Activated naive CD4-positive, alpha-beta T cell treated with anti-CD3 and anti-CD28 coated beads, Interleukin-2, amount 10 ng/mL, durations not matched to agents 7 days and 5 days (primary cell): Measurements from ENCODE around the gene TRIP13.
"Not testable (repeated sequence)": the region's sequence is repeated elsewhere in the genome, so short reads cannot be mapped to it uniquely, and the experiment has no call there.

Experiments used
- CTCF ChIA-PET: fragments of 350-600 bp; sonication (Branson Sonifier 250); formaldehyde crosslinking; loops from one replicate; lab custom pipeline; 2021; ENCODE audit warnings: antibody characterized with exemption; lab: Charles Lee
- DNase-seq: peaks from one replicate; pipeline ENCODE4 v3.0.0-alpha.2; 2020
- H3K27ac Mint-ChIP-seq: one replicate; pipeline ENCODE4 v1.8.0; 2021; ENCODE audit warnings: mild to moderate bottlenecking, moderate library complexity, mixed read lengths
- H3K27me3 Mint-ChIP-seq: one replicate; pipeline ENCODE4 v1.8.0; 2021; ENCODE audit warnings: mild to moderate bottlenecking, mixed read lengths
- H3K36me3 Mint-ChIP-seq: one replicate; pipeline ENCODE4 v1.8.0; 2021; ENCODE audit warnings: mixed read lengths
- H3K4me1 Mint-ChIP-seq: one replicate; pipeline ENCODE4 v1.8.0; 2021; ENCODE audit warnings: mixed read lengths
- H3K4me3 Mint-ChIP-seq: one replicate; pipeline ENCODE4 v1.8.0; 2021; ENCODE audit warnings: mild to moderate bottlenecking, moderate library complexity, mixed read lengths
- H3K9me3 Mint-ChIP-seq: one replicate; pipeline ENCODE4 v1.8.0; 2021; ENCODE audit warnings: mixed read lengths

Gene TRIP13

DNA sequence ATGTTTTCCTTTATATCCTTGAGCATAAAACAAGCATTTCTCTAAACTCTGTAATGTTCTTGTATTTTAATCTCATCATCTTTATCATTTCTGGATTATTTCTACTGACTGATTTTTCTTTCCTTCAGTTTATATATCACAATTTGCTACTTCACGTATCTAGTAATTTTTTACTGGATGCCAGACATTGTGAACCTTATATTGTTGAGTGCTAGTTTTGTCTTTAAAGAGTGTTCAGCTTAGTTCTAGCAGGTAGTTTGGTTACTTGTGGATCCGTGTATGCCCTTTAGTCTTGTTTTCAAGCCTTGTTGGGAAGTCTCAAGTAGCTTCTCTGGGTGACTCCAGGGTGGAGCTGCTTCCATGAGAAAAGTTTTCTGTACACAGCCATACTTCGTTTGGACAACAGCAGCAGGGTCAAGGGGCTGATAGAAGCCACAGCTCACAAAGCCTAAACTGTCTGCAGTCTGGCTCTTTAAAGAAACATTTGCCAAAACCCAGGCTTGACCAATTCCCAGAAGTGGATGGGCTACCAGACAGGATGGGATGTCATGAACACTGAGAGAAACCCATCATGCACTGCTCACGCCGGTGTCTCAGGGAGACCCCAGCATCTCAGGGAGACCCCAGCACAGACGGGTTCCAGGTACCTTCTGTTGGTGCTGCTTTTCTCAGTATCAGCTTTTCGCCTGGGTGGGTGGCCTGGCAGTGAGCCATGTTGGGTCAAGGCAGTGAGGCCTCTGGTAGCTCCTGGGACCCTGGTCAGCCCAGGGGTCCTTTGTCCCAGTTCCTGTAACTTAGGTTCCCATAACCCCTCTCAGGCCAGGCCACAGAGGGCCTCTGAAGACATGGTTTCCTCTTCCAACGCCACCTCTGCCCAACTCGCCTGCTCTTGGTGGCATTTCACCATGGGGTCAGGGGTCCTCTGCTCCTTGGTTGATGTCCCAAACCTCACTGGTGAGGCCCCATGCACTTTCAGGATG is 29.1 kb downstream of the TRIP13 start:
- H3K27me3 Mint-ChIP-seq = peaks cover 12% of the 10 kb centered on the region
- no peak for DNase-seq
- CTCF ChIA-PET = interaction anchor here (0.9 to 3.3 kb wide), 6 partner anchors 75 to 221 kb away, joined by 3 to 28 read pairs (median 4); partner anchors contain the start of gene NKD2
- H3K27ac Mint-ChIP-seq = no peak overlapping the region
- H3K9me3 Mint-ChIP-seq = no peaks in the 10 kb centered on the region
- H3K36me3 Mint-ChIP-seq = peaks cover 5% of the 10 kb centered on the region
- peaks cover 10% of the 10 kb centered on the region for H3K4me1 Mint-ChIP-seq
- H3K4me3 Mint-ChIP-seq = no peak overlapping the region

DNA sequence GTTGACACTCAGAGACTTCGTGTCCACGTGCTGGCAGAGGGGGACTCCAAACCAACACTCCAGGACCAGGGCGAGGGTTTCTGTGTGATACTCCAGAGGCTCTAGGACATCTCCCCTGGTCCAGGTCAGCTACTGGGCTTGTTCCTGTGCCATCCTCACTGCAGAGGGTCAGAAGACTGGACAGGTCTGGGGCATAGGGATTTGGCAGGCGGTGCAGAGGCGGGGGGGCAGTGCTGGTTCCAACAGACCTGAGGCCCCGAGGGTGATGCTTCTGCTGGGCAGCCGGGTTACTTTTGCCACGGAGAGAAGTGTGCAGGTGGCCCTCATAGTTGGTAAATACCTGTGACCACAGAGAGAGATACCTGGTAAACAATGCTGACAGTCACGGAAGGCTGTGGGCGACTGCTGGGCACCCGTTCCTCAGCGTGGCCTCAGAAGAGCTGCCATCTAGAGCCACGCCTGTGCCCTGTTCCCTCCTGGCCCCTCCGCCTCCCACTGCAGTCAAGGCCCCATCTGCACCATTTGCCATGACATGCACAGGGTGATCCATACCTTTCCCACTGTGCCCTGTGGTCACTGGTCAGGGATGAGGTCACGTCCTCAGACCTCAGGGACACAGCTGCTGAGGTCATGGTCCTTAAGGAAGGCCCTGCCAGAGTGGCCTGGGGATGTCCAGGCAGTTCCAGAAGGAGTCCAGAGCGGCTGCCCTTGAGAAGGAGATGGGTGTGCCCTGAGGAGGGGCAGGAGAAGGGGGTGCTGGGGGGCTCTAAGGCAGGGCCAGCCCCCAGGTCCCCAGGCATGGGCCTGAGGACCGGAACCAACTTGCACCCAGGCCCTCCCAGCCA is 30.0 kb downstream of the TRIP13 start:
- Mint-ChIP-seq H3K36me3 (peaks cover 2% of the 10 kb centered on the region), H3K27ac (no peak overlapping the region), H3K27me3 (peaks cover 20% of the 10 kb centered on the region), H3K4me3 (no peak overlapping the region), H3K9me3 (no peaks in the 10 kb centered on the region), H3K4me1 (peaks cover 13% of the 10 kb centered on the region)
- CTCF ChIA-PET = interaction anchor here (1.2 to 3.3 kb wide), 7 partner anchors 58 to 252 kb away, joined by 3 to 41 read pairs (median 5); partner anchors contain the start of gene NKD2
- DNase-seq = no peak

DNA sequence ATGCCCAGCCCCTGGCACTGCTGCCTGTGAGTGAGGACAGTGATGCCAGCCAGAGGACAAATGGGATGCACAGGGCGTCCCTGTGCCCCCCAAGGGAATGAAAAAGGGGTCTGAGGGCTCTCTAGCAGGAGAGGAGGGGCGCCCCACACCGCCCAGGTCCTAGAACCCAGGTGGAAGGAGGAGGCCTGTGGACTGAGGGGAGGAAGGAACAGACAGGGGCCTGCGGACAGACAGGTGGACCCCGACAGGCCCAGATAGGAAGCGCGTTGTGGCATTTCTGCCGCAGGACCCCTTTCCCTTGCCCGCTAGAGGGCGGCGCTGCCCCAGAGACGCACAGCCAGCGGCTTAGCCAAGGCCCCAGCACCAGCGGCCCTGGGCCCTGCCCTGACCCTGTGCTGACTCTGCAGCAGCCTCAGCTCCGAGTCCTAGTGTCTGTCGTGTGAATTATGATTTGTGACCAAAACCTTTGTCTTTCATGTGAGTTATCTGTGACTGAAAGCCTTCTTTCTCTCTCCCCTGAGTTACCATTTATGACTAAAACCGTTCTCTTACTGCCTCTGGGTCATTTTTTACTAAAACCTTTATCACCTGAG is 30.7 kb downstream of the TRIP13 start:
- Mint-ChIP-seq H3K36me3 (peaks cover under 1% of the 10 kb centered on the region), H3K27ac (no peak overlapping the region), H3K4me1 (peaks cover 13% of the 10 kb centered on the region), H3K9me3 (no peaks in the 10 kb centered on the region), H3K27me3 (peaks cover 25% of the 10 kb centered on the region), H3K4me3 (no peak overlapping the region)
- CTCF ChIA-PET = interaction anchor here (0.7 to 3.3 kb wide), 23 partner anchors 10 to 251 kb away, joined by 3 to 41 read pairs (median 3); partner anchors contain the start of gene NKD2
- DNase-seq = peak; percentile 86

DNA sequence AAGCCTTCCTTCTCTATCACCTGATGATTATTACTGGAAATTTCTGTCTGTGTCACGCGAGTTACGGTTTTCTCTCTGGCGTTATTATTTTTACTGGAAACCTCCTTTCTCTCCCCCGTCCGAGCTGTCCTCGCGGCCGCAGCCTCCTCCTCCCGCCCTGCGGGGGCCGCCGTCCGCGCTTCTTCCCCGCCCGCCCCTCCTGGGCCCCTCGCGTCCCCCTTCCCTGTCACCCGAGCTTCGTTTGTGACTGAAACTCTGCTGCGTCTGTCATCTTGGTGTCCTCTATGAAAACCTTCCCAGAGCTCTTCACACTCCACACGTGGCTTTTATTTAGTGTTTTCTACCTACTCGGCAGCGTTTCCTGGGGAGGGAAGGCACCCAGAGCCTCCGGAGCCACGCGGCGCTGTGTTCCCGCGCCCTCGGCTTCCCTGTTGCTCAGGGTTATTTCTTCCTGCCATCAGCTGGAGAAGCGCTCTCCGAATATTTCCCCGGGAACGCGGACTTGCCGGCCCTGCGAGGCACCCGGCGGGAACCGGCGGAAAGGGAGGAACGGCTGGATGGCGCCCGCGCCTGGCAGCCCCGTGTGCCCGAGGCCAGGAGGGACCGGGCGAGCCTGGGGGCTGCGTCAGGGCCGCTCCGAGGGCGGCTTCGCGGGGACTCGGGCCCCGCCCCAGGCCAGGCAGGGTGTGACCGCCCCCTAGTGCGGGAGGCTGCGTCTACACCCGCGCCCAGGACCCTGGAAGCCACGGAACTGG is 33.9 kb downstream of the TRIP13 start:
- H3K27me3 Mint-ChIP-seq = peaks cover 28% of the 10 kb centered on the region
- no peaks in the 10 kb centered on the region for H3K36me3 Mint-ChIP-seq
- peaks cover 13% of the 10 kb centered on the region for H3K4me1 Mint-ChIP-seq
- H3K4me3 Mint-ChIP-seq = no peak overlapping the region
- H3K9me3 Mint-ChIP-seq = no peaks in the 10 kb centered on the region
- DNase-seq = peak; percentile 44
- CTCF ChIA-PET = interaction anchor here (1.3 to 1.5 kb wide), 2 partner anchors 83 to 84 kb away, joined by 3 to 5 read pairs; no protein-coding TSS in a partner anchor
- no peak overlapping the region for H3K27ac Mint-ChIP-seq

DNA sequence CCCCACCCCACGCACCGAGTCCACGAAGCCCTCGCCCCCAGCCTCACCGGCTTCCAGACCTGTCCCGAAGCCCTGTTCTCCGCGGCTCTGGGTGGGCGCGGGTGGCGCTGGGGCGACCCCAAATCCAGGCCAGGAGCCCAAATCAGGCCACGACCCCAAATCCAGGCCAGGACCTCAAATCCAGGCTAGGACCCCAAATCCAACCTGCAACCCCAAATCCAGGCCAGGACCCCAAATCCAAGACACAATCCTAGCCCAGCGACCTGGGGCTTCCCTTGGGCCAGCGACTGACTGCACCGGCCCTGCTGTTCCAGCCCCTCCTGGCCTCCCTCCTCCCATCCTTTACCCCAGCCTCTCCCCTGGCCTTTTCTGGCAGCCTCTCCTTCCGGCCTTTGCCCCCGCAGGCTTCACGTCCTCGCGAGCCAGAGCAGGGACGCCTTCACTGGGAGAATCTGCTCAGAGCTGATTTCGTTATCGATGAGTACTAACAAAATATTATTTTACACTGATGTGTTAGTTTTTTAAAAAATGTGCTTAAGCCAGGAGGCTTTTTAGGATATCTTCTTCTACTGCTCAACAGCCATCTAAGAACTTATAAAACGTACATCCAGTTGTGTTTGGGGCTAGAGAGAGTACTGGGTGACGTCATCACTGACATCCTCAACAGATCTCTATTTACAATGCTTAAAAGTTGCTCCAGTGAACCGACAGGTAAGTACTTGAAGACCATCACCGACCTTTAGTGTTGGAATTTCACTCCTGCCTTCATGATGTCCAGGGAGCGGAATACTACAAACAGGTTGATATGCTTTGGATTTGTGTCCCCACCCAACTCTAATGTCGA is 34.7 kb downstream of the TRIP13 start:
- Mint-ChIP-seq H3K36me3 (no peaks in the 10 kb centered on the region), H3K4me3 (no peak overlapping the region), H3K9me3 (no peaks in the 10 kb centered on the region), H3K27ac (no peak overlapping the region), H3K4me1 (peaks cover 13% of the 10 kb centered on the region), H3K27me3 (peaks cover 28% of the 10 kb centered on the region)
- no peak for DNase-seq
- CTCF ChIA-PET = interaction anchor here (1.3 to 1.5 kb wide), 2 partner anchors 82 to 83 kb away, joined by 3 to 5 read pairs; no protein-coding TSS in a partner anchor

DNA sequence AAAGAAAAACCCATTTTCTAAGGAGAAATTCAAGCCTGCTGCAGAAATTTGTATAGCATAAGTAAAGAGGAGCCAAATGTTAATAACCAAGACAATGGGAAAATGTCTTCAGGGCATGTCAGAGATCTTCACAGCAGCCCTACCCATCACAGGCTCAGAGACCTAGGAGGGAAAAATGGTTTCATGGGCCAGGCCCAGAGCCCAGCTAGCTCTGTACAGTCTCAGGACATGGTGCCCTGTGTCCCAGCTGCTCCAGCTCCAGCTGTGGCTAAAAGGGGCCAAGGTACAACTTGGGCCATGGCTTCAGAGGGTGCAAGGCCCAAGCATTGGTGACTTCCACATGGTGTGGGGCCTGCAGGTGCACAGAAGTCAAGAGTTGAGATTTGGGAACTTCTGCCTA is 36.5 kb downstream of the TRIP13 start:
- H3K4me1 Mint-ChIP-seq = peaks cover 16% of the 10 kb centered on the region
- peaks cover 25% of the 10 kb centered on the region for H3K27me3 Mint-ChIP-seq
- CTCF ChIA-PET, H3K27ac Mint-ChIP-seq, H3K4me3 Mint-ChIP-seq, H3K9me3 Mint-ChIP-seq, H3K36me3 Mint-ChIP-seq, DNase-seq: not testable (repeated sequence)

DNA sequence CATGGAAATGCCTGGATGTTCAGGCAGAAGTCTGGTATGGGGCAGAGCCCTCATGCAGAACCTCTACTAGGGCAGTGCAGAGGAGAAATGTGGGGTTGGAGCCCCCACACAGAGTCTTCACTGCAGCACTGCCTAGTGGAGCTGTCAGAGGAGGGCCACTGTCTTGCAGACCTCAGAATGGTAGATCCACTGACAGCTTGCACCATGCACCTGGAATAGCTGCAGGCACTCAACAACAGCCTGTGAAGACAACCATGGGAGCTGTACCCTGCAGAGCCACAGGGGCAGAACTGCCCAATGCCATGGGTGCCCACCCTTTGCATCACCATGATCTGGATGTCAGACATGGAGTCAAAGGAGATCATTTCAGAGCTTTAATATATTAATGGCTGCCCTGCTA is 36.9 kb downstream of the TRIP13 start:
- no peak overlapping the region for H3K27ac Mint-ChIP-seq
- CTCF ChIA-PET = no interaction called here
- H3K27me3 Mint-ChIP-seq = peaks cover 25% of the 10 kb centered on the region
- peaks cover 16% of the 10 kb centered on the region for H3K4me1 Mint-ChIP-seq
- no peaks in the 10 kb centered on the region for H3K9me3 Mint-ChIP-seq
- no peaks in the 10 kb centered on the region for H3K36me3 Mint-ChIP-seq
- DNase-seq = no peak
- no peak overlapping the region for H3K4me3 Mint-ChIP-seq

DNA sequence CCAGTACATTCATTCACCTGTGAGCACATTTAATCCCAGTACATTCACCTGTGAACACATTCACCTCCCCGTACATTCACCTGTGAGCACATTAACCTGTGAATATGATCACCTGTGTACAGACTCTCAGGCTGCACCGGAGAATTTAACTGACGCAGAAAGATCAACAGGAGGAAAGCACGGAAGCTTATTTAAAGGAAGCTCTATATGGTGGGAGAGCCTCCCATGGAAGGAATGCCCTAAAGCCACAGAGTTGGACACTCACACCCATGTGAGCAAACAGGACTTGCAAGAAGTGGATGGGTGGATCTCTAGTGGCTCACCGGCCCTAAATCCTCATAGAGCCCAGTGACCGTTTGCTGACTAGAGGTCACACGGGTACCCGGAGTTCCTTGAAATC is 38.2 kb downstream of the TRIP13 start:
- Mint-ChIP-seq H3K4me1 (peaks cover 24% of the 10 kb centered on the region), H3K36me3 (no peaks in the 10 kb centered on the region), H3K27ac (no peak overlapping the region), H3K27me3 (peaks cover 25% of the 10 kb centered on the region), H3K9me3 (no peaks in the 10 kb centered on the region), H3K4me3 (no peak overlapping the region)
- CTCF ChIA-PET = interaction anchor here (0.6 kb wide), 1 partner anchor 86 kb away, joined by 5 read pairs; no protein-coding TSS in a partner anchor
- DNase-seq = no peak

DNA sequence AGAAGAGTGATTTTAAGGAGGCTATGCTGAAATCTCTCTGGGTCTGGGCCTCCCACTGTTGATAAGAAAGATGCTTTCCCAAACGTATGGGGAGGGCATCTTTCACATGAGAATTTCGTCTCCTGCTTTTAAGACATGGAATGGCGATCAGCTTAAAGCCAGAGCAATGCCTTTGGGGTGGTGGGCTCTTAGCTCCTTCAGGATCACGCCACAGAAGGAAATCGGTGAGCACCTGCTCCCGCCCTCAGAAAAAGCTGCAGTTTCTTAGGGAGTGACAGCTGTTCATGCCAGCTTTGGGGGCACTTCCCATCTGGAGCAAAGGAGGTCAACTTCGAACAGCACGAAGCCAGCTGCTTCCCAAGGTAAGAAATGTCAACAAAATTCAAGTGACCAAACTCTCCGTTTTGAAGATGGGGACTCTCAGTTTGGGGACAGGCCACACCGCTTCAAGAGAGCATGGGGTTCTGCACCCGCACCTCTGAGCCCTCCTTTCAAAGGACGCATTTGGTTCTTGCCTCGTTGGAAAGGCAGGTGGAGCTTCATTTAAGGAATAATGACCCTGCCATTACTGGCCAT is 39.0 kb downstream of the TRIP13 start:
- Mint-ChIP-seq H3K9me3 (no peaks in the 10 kb centered on the region), H3K36me3 (no peaks in the 10 kb centered on the region), H3K27me3 (peaks cover 22% of the 10 kb centered on the region), H3K27ac (no peak overlapping the region), H3K4me3 (no peak overlapping the region), H3K4me1 (peaks cover 19% of the 10 kb centered on the region)
- no peak for DNase-seq
- CTCF ChIA-PET = interaction anchor here (0.8 to 3.6 kb wide), 5 partner anchors 8 to 236 kb away, joined by 3 to 14 read pairs (median 5); no protein-coding TSS in a partner anchor

DNA sequence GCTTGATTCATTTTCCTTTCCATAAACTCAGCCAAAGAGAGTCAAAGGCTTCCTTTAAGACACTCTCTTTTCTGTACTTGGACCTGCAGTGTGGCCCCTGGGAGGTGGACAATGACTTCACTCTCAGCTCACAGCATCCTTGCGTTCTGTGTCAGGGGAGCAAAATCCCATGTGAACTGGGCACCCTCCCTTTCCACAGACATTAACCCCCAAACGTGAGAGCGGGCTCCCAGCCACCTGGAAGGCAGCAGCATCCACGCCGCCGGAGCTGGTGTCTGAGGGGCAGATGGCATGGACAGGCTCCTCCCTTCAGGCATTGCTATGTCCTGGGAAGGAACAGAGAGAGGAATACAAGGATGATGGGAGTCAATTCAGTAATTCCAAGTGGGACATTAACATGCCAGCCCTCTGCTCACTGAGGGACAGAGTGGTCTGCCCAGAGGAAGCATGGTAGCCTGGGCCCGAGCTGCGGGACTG is 39.5 kb downstream of the TRIP13 start:
- no peak for DNase-seq
- CTCF ChIA-PET = interaction anchor here (1.1 to 3.6 kb wide), 5 partner anchors 8 to 209 kb away, joined by 4 to 14 read pairs (median 5); no protein-coding TSS in a partner anchor
- H3K4me3 Mint-ChIP-seq = no peak overlapping the region
- H3K36me3 Mint-ChIP-seq = no peaks in the 10 kb centered on the region
- peaks cover 18% of the 10 kb centered on the region for H3K4me1 Mint-ChIP-seq
- no peak overlapping the region for H3K27ac Mint-ChIP-seq
- H3K9me3 Mint-ChIP-seq = no peaks in the 10 kb centered on the region
- H3K27me3 Mint-ChIP-seq = peaks cover 22% of the 10 kb centered on the region

DNA sequence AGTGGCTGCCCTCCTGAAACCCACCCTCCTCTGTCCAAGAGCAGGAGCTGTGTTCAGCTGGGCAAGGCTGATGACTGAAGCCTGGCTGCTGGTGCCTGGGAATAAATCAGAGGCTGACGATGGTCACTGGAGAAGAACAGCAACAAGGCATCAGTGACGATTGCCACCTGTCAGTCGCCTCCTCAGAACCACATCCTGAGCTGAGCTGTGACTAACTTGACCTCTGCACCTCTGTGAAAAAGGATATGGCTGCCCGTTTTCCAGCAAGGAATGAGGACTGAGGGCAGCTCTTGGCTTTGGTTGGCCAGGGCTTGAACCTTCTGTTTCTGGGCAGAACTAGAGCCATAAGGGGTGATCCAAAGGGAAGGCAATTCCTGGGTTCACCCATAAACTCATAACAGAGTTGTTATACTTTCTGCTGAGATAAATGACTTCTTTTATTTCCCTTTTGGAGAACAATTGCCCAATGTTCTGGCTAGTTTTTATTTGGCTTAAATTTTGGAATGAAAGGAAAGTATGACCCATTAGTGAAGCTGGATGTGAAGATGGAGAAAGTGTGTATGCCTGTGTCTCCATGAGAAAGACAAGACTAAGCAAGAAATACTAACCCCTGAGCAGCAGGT is 40.1 kb downstream of the TRIP13 start:
- H3K27ac Mint-ChIP-seq = no peak overlapping the region
- peaks cover 15% of the 10 kb centered on the region for H3K4me1 Mint-ChIP-seq
- no peaks in the 10 kb centered on the region for H3K9me3 Mint-ChIP-seq
- H3K36me3 Mint-ChIP-seq = no peaks in the 10 kb centered on the region
- H3K4me3 Mint-ChIP-seq = no peak overlapping the region
- CTCF ChIA-PET = interaction anchor here (1.1 to 3.6 kb wide), 5 partner anchors 9 to 208 kb away, joined by 4 to 14 read pairs (median 5); no protein-coding TSS in a partner anchor
- peaks cover 22% of the 10 kb centered on the region for H3K27me3 Mint-ChIP-seq
- no peak for DNase-seq
